Measurements from ENCODE around the gene SCARB1. TPM values are rescaled to one million over a fixed set of nuclear protein-coding genes. Genes with fewer than 3 reads are reported as not detected.

The SCARB1 gene
- total and polyA plus RNA-seq, 2 of the 13 experiments (the other 11 are each of a cell fraction or from before 2014, with no cell fraction given), result 63.4 to 160 TPM

DNA sequence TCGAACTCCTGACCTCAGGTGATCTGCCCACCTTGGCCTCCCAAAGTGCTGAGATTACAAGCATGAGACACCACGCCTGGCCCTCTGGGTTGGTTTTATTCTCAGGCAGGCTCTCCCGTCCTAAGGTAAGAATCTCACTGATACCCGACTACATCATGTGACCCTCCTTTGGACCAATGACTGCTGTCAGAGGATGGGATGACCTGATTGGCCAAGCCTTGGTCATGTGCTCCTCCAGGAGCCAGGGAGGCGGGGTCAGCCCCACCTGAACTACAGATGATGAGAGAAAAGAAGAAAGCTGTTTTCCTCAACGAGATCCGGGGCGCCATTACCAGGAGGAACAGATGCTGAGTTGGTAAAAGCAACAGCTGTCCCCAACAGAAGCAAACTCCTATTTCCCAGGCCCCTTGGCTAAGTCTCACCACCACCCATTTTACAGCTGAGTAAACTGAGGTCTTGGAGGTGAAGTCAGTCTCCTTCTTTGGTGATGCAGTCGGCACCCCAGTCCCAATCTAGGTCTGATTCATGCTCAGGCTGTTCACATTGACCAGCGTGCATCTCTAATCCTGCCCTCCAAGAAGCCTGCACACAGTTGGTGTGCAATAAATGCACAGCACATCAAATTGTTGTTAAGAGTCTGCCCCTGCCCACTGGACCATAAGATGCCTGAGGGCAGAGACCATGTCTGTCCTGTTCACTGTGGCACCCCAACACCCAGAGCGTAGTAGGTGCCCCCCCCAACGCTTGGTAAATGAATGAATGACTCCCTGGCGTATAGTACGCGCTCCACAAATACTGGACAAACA, 118.8 kb downstream of the SCARB1 start (continued):
- peak; percentile 64 for TF ChIP-seq RAD51 (IDR thresholded peaks at IDR 0.05; ENCODE audit: borderline replicate concordance)
- TF ChIP-seq HOXA9 (CRISPR knock-in tag; IDR thresholded peaks at IDR 0.05; ENCODE audit: borderline replicate concordance), result no peak

DNA sequence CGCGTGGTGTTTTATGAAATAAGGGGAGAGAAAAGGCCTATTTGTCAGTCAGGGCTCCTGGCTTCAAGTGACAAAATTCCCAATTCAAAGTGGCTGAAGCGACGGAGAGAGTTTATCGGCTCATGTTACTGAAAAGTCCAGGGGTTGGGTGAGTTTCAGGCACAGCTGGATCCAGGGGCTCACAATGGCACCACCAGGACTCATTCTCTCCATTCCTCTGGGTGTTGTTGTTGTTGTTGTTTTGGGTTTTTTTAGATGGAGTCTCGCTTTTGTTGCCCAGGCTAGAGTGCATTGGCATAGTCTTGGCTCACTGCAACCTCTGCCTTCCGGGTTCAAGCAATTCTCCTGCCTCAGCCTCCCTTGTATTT, 119.4 kb downstream of the SCARB1 start:
- DNase-seq (ENCODE audit: low spot score) (no peak), FAIRE-seq (no peak), ATAC-seq (no peak)
- H4K20me1 ChIP-seq (ENCODE audit: insufficient read depth, low read length), result no peaks in the 10 kb centered on the region
- peaks cover 79% of the 10 kb centered on the region for H3K4me1 ChIP-seq (ENCODE audit: insufficient read depth, low read length)
- intact Hi-C loops (cut with micrococcal nuclease; ENCODE audit: unreplicated experiment), result no loop called here
- in situ Hi-C loops (cut with HindIII; ENCODE audit: extremely low pct_ligation_motif_present, low pct_unique_long_range_greater_than_20kb), result no loop called here
- no peak overlapping the region for H3K27ac ChIP-seq (ENCODE audit: extremely low read length, insufficient read depth, low read length)
- TF ChIP-seq ZNF329 (CRISPR knock-in tag; IDR thresholded peaks at IDR 0.05; ENCODE audit: low read depth), result peak; percentile 98
- TF ChIP-seq, protein P1, sequence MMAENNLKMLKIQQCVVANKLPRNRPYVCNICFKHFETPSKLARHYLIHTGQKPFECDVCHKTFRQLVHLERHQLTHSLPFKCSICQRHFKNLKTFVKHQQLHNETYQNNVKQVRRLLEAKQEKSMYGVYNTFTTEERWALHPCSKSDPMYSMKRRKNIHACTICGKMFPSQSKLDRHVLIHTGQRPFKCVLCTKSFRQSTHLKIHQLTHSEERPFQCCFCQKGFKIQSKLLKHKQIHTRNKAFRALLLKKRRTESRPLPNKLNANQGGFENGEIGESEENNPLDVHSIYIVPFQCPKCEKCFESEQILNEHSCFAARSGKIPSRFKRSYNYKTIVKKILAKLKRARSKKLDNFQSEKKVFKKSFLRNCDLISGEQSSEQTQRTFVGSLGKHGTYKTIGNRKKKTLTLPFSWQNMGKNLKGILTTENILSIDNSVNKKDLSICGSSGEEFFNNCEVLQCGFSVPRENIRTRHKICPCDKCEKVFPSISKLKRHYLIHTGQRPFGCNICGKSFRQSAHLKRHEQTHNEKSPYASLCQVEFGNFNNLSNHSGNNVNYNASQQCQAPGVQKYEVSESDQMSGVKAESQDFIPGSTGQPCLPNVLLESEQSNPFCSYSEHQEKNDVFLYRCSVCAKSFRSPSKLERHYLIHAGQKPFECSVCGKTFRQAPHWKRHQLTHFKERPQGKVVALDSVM (CRISPR knock-in tag; IDR thresholded peaks at IDR 0.05), result no peak
- no TSS peak for BruUV-seq (replicated peaks)
- no peak overlapping the region for H3K4me2 ChIP-seq (ENCODE audit: low read depth, low read length)
- 88% methylated on average over 7 of the region's 7 CpGs for WGBS (ENCODE audit: low lambda C conversion rate)
- no peaks in the 10 kb centered on the region for H3K79me2 ChIP-seq (ENCODE audit: insufficient read depth, low read length)
- peaks cover 0 to 8% of the 10 kb centered on the region in 2 experiments; a peak in 1 of 5 replicates for H3K27me3 ChIP-seq (ENCODE audit: control insufficient read depth in 1 of 2, insufficient read depth in 2 of 2, low read length in 2 of 2)
- CTCF ChIA-PET (ENCODE audit: low intra/inter-chr PET ratio, low total read pairs), result no interaction called here
- no peak overlapping the region for H2AFZ ChIP-seq (ENCODE audit: low read length)
- peaks cover 5% of the 10 kb centered on the region; the same call in 1 of the 2 replicates for H3K9me3 ChIP-seq (ENCODE audit: low read length)
- H3K36me3 ChIP-seq (replicated peaks in 1 of 2; ENCODE audit: control insufficient read depth in 1 of 2, insufficient read depth in 2 of 2, low read length in 2 of 2), result no peaks in the 10 kb centered on the region
- no peak overlapping the region for H3K4me3 ChIP-seq (replicated peaks in 1 of 3; ENCODE audit: insufficient read depth in 1 of 3, low read depth in 2 of 3, low read length in 3 of 3)
- POLR2A ChIA-PET, result no interaction called here
- H3K9ac ChIP-seq (ENCODE audit: insufficient read depth, low read depth, low read length), result no peak overlapping the region
